ENCODE measurements around the gene MEGF10. TPM values are rescaled to one million over a fixed set of nuclear protein-coding genes. Genes with fewer than 3 reads are reported as not detected.

Gene MEGF10
- polyA plus RNA-seq, 4 donors: 0.31 to 0.35 TPM; not detected in 2

- Histone ChIP-seq H3K4me1 (ENCODE audit: control insufficient read depth in 3 of 3, insufficient read depth in 2 of 3, low read depth in 1 of 3, low read length in 2 of 3) (no peaks in the 10 kb centered on the region), H3K4me3 (ENCODE audit: low read depth in 1 of 3, low read length in 3 of 3) (no peak overlapping the region), H3K36me3 (ENCODE audit: control insufficient read depth in 3 of 3, insufficient read depth in 2 of 3, low read depth in 1 of 3, low read length in 3 of 3) (no peaks in the 10 kb centered on the region), H3K27me3 (ENCODE audit: control insufficient read depth in 3 of 3, insufficient read depth in 3 of 3, low read length in 3 of 3) (no peaks in the 10 kb centered on the region), H3K27ac (ENCODE audit: low read depth in 1 of 3, low read length in 2 of 3) (no peak overlapping the region), H3K9me3 (ENCODE audit: control insufficient read depth in 2 of 2, insufficient read depth in 1 of 2, low read depth in 1 of 2, low read length in 1 of 2) (no peaks in the 10 kb centered on the region)
- DNase-seq (no peak), FAIRE-seq (no peak)
- WGBS, 3 donors: 63 to 81% (median 67%) methylated on average over 1 of the region's 1 CpG
Measured at GRCh38 chr5:127326976-127327755, 36.6 kb downstream of the MEGF10 start.

DNA sequence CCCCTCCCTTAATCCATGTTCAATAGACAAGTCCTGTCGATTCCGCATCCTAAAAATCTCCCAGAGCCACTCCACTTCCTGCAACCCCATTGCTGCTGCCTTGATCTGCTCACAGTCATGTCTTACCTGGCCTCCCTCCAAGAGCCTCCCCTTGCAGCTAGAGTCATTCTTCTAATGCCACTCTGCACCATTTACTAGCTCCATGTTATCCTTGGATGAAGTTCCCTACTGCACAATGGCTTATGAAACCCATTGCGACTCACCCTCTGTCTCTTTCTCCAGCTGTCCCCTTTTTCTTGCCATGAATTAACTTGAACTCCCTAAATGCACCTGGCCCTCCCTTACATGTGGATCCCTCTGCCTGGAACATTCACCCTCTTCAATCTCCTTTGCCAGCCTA is 39.5 kb downstream of the MEGF10 start:
- Histone ChIP-seq H3K27ac (ENCODE audit: low read depth in 1 of 3, low read length in 2 of 3) (no peak overlapping the region), H3K4me3 (ENCODE audit: low read depth in 1 of 3, low read length in 3 of 3) (no peak overlapping the region), H3K36me3 (ENCODE audit: control insufficient read depth in 3 of 3, insufficient read depth in 2 of 3, low read depth in 1 of 3, low read length in 3 of 3) (no peaks in the 10 kb centered on the region), H3K27me3 (ENCODE audit: control insufficient read depth in 3 of 3, insufficient read depth in 3 of 3, low read length in 3 of 3) (no peaks in the 10 kb centered on the region), H3K9me3 (ENCODE audit: control insufficient read depth in 2 of 2, insufficient read depth in 1 of 2, low read depth in 1 of 2, low read length in 1 of 2) (no peaks in the 10 kb centered on the region), H3K4me1 (ENCODE audit: control insufficient read depth in 3 of 3, insufficient read depth in 2 of 3, low read depth in 1 of 3, low read length in 2 of 3) (no peaks in the 10 kb centered on the region)
- 87 to 94% (median 89%) methylated on average over 3 of the region's 3 CpGs for WGBS, 3 donors
- FAIRE-seq: no peak
- no peak for DNase-seq

- Histone ChIP-seq H3K4me3 (ENCODE audit: low read depth in 1 of 3, low read length in 3 of 3) (no peak overlapping the region), H3K4me1 (ENCODE audit: control insufficient read depth in 3 of 3, insufficient read depth in 2 of 3, low read depth in 1 of 3, low read length in 2 of 3) (no peaks in the 10 kb centered on the region), H3K36me3 (ENCODE audit: control insufficient read depth in 3 of 3, insufficient read depth in 2 of 3, low read depth in 1 of 3, low read length in 3 of 3) (no peaks in the 10 kb centered on the region), H3K9me3 (ENCODE audit: control insufficient read depth in 2 of 2, insufficient read depth in 1 of 2, low read depth in 1 of 2, low read length in 1 of 2) (no peaks in the 10 kb centered on the region), H3K27ac (ENCODE audit: low read depth in 1 of 3, low read length in 2 of 3) (no peak overlapping the region), H3K27me3 (ENCODE audit: control insufficient read depth in 3 of 3, insufficient read depth in 3 of 3, low read length in 3 of 3) (no peaks in the 10 kb centered on the region)
- 76 to 80% (median 77%) methylated on average over 3 of the region's 3 CpGs for WGBS, 3 donors
- DNase-seq (no peak), FAIRE-seq (no peak)
Measured at GRCh38 chr5:127331890-127332649, 41.5 kb downstream of the MEGF10 start.

- Histone ChIP-seq H3K4me3 (ENCODE audit: low read depth in 1 of 3, low read length in 3 of 3) (no peak overlapping the region), H3K9me3 (ENCODE audit: control insufficient read depth in 2 of 2, insufficient read depth in 1 of 2, low read depth in 1 of 2, low read length in 1 of 2) (no peaks in the 10 kb centered on the region), H3K27me3 (ENCODE audit: control insufficient read depth in 3 of 3, insufficient read depth in 3 of 3, low read length in 3 of 3) (no peaks in the 10 kb centered on the region), H3K4me1 (ENCODE audit: control insufficient read depth in 3 of 3, insufficient read depth in 2 of 3, low read depth in 1 of 3, low read length in 2 of 3) (no peaks in the 10 kb centered on the region), H3K27ac (ENCODE audit: low read depth in 1 of 3, low read length in 2 of 3) (no peak overlapping the region), H3K36me3 (ENCODE audit: control insufficient read depth in 3 of 3, insufficient read depth in 2 of 3, low read depth in 1 of 3, low read length in 3 of 3) (no peaks in the 10 kb centered on the region)
- DNase-seq (no peak), FAIRE-seq (no peak)
- 74 to 82% (median 80%) methylated on average over 3 of the region's 3 CpGs for WGBS, 3 donors
Measured at GRCh38 chr5:127333483-127333882, 42.9 kb downstream of the MEGF10 start.

DNA sequence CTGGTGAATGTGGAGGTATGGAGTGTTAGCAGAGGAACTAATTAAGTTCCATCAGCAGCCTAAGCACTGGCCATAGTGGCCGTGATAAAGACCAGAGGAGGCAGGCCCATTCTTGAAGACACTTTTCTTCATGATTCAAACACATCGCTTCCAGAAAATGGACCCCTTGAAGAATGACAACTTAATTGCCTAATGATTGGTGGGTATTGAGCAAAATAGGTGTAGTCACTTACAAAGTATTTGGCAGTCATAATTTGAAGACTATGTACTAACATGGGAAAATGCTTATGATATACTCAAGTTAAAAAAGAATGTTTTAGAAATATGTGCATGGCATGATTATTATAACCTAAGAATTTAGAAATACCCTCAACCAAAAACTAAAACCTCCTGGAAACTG is 44.8 kb downstream of the MEGF10 start:
- WGBS, 3 donors: 89 to 100% (median 91%) methylated on average over 2 of the region's 2 CpGs
- no peak overlapping the region for H3K27ac ChIP-seq (ENCODE audit: low read depth in 1 of 3, low read length in 2 of 3)
- H3K4me1 ChIP-seq (ENCODE audit: control insufficient read depth in 3 of 3, insufficient read depth in 2 of 3, low read depth in 1 of 3, low read length in 2 of 3): no peaks in the 10 kb centered on the region
- no peaks in the 10 kb centered on the region for H3K9me3 ChIP-seq (ENCODE audit: control insufficient read depth in 2 of 2, insufficient read depth in 1 of 2, low read depth in 1 of 2, low read length in 1 of 2)
- no peak for FAIRE-seq
- H3K27me3 ChIP-seq (ENCODE audit: control insufficient read depth in 3 of 3, insufficient read depth in 3 of 3, low read length in 3 of 3): no peaks in the 10 kb centered on the region
- H3K36me3 ChIP-seq (ENCODE audit: control insufficient read depth in 3 of 3, insufficient read depth in 2 of 3, low read depth in 1 of 3, low read length in 3 of 3): no peaks in the 10 kb centered on the region
- DNase-seq: no peak
- H3K4me3 ChIP-seq (ENCODE audit: low read depth in 1 of 3, low read length in 3 of 3): no peak overlapping the region

GRCh38 chr5:127337876-127338275 is 47.3 kb downstream of the MEGF10 start:
- Histone ChIP-seq H3K36me3 (ENCODE audit: control insufficient read depth in 3 of 3, insufficient read depth in 2 of 3, low read depth in 1 of 3, low read length in 3 of 3) (no peaks in the 10 kb centered on the region), H3K9me3 (ENCODE audit: control insufficient read depth in 2 of 2, insufficient read depth in 1 of 2, low read depth in 1 of 2, low read length in 1 of 2) (no peaks in the 10 kb centered on the region), H3K4me3 (ENCODE audit: low read depth in 1 of 3, low read length in 3 of 3) (no peak overlapping the region), H3K27me3 (ENCODE audit: control insufficient read depth in 3 of 3, insufficient read depth in 3 of 3, low read length in 3 of 3) (no peaks in the 10 kb centered on the region), H3K4me1 (ENCODE audit: control insufficient read depth in 3 of 3, insufficient read depth in 2 of 3, low read depth in 1 of 3, low read length in 2 of 3) (no peaks in the 10 kb centered on the region), H3K27ac (ENCODE audit: low read depth in 1 of 3, low read length in 2 of 3) (no peak overlapping the region)
- FAIRE-seq (no peak), DNase-seq (no peak)
- WGBS, 3 donors: 89 to 94% (median 94%) methylated on average over 1 of the region's 1 CpG

GRCh38 chr5:127338501-127338900 is 47.9 kb downstream of the MEGF10 start:
- no peak for FAIRE-seq
- Histone ChIP-seq H3K36me3 (ENCODE audit: control insufficient read depth in 3 of 3, insufficient read depth in 2 of 3, low read depth in 1 of 3, low read length in 3 of 3) (no peaks in the 10 kb centered on the region), H3K27ac (ENCODE audit: low read depth in 1 of 3, low read length in 2 of 3) (no peak overlapping the region), H3K27me3 (ENCODE audit: control insufficient read depth in 3 of 3, insufficient read depth in 3 of 3, low read length in 3 of 3) (no peaks in the 10 kb centered on the region), H3K4me1 (ENCODE audit: control insufficient read depth in 3 of 3, insufficient read depth in 2 of 3, low read depth in 1 of 3, low read length in 2 of 3) (no peaks in the 10 kb centered on the region), H3K4me3 (ENCODE audit: low read depth in 1 of 3, low read length in 3 of 3) (no peak overlapping the region), H3K9me3 (ENCODE audit: control insufficient read depth in 2 of 2, insufficient read depth in 1 of 2, low read depth in 1 of 2, low read length in 1 of 2) (no peaks in the 10 kb centered on the region)
- no peak for DNase-seq
- WGBS, 3 donors: 82 to 93% (median 89%) methylated on average over 1 of the region's 1 CpG

- Histone ChIP-seq H3K36me3 (ENCODE audit: control insufficient read depth in 3 of 3, insufficient read depth in 2 of 3, low read depth in 1 of 3, low read length in 3 of 3) (no peaks in the 10 kb centered on the region), H3K27ac (ENCODE audit: low read depth in 1 of 3, low read length in 2 of 3) (no peak overlapping the region), H3K9me3 (ENCODE audit: control insufficient read depth in 2 of 2, insufficient read depth in 1 of 2, low read depth in 1 of 2, low read length in 1 of 2) (no peaks in the 10 kb centered on the region), H3K4me1 (ENCODE audit: control insufficient read depth in 3 of 3, insufficient read depth in 2 of 3, low read depth in 1 of 3, low read length in 2 of 3) (no peaks in the 10 kb centered on the region), H3K27me3 (ENCODE audit: control insufficient read depth in 3 of 3, insufficient read depth in 3 of 3, low read length in 3 of 3) (no peaks in the 10 kb centered on the region), H3K4me3 (ENCODE audit: low read depth in 1 of 3, low read length in 3 of 3) (no peak overlapping the region)
- DNase-seq (no peak), FAIRE-seq (no peak)
- 95% methylated on average over 4 of the region's 4 CpGs for WGBS, 3 donors
Measured at GRCh38 chr5:127340606-127341005, 50.0 kb downstream of the MEGF10 start.
